Peyer's patch (tissue), 4 donors: ENCODE data around the gene OSBPL9.

Experiments used
- CTCF ChIP-seq, 6 experiments: fragments of 450-650 bp in 4 of 6; fragments of 200-600 bp in 2 of 6; sonication (generic) in 1 of 6; IDR thresholded peaks; one replicate each; pipeline ENCODE4 v1.5.1; 2017 to 2019; ENCODE audit warnings: antibody characterized with exemption in 6 of 6, mild to moderate bottlenecking in 3 of 6, moderate library complexity in 1 of 6
- POLR2A ChIP-seq, 2 donors: fragments of 450-650 bp; IDR thresholded peaks; one replicate each; pipeline ENCODE4 v1.5.1; 2017; ENCODE audit warnings: antibody characterized with exemption in 2 of 2, mild to moderate bottlenecking in 2 of 2, moderate library complexity in 2 of 2

- TF ChIP-seq POLR2A (IDR thresholded peaks at IDR 0.05) (no peak), CTCF (IDR thresholded peaks at IDR 0.05) (no peak)
Observed at GRCh38 chr1:51642739-51643142, 25.8 kb downstream of the OSBPL9 start.
